NCI-H748 (cell line): Measurements from ENCODE around the gene EIF5A2.
"Not testable (repeated sequence)": the region's sequence is repeated elsewhere in the genome, so short reads cannot be mapped to it uniquely, and the experiment has no call there.

Experiments
- DNase-seq: peaks from one replicate; lab custom pipeline; 2025; ENCODE audit not compliant: unreplicated experiment; lab: John Stamatoyannopoulos, UW

EIF5A2 gene

DNA sequence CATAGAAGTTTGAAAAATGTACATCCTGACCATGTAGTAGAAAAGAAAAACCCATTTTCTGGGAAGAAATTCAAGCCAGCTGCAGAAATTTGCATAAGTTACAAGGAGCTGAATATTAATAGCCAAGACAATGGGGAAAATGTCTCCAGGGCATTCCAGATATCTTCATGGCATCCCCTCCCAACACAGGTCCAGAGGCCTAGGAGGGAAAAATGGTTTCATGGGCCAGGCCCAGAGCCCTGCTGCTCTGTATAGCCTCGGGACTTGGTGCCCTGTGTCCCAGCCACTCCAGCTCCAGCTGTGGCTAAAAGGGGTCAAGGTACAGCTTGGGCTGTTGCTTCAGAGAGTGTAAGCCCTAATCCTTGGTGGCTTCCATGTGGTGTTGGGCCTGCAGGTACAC is 11.2 kb downstream of the EIF5A2 start:
- DNase-seq = not testable (repeated sequence)

DNA sequence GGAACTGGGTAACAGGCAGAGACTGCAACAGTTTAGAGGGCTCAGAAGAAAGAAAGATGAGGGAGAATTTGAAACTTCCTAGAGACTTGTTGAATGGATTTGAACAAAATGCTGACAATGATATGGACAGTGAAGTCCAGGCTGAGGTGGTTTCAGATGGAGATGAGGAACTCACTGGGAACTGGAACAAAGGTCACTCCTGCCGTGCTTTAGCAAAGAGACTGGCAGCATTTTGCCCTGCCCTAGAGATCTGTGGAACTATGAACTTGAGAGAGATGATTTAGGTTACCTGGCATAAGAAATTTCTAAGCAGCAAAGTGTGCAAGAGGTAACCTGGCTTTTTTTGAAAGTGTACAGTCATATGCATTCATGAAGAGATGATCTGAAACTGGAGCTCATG is 11.7 kb downstream of the EIF5A2 start:
- DNase-seq = no peak

DNA sequence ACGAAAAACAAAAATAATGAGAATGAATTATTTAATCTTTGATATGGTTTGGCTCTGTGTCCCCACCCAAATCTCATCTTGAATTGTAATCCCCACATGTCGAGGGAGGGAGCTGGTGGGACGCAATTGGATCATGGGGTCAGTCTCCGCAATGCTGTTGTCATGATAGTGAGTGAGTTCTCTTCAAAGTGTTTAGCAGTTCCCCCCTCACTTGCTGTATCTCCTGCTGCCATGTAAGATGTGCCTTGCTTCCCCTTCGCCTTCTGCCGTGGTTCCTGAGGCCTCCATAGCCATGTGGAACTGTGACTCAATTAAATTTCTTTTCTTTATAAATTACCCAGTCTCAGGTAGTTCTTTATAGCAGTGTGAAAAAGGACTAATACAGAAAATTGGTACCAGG is 12.1 kb downstream of the EIF5A2 start:
- DNase-seq = not testable (repeated sequence)

DNA sequence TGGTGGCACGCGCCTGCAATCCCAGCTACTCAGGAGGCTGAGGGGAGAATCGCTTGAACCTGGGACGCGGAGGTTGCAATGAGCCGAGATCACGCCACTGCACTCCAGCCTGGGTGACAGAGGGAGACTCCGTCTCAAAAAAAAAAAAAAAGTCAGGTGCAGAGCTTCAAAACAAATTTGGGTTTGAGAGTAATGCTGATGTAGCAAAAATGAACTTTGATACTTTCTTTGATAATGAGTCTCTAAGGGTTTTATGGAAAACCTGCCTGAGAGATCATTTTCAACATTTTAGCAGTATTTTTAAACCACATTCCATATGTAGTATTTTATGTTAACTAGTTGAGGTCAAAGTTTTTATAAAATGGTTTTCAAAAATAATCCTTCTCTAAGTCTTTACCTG is 14.5 kb downstream of the EIF5A2 start:
- DNase-seq = no peak

DNA sequence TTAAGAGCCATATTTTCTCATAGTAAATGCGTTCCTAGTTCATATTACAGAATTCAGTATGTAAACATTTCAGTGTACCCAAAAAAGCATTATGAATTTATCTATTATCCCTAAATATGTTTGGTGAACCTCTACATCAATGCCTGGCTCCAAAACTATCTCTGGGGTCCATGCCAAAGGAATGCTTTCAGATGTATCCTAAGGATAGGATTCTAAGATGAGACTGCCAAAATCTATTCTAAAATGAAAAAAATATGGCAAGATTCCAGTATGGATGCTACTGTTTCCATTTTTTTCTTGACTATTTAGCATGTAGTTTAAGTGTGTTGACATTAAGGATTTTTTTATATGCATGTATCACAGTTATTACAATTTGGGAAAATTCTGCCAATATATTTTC is 18.8 kb downstream of the EIF5A2 start:
- no peak for DNase-seq

DNA sequence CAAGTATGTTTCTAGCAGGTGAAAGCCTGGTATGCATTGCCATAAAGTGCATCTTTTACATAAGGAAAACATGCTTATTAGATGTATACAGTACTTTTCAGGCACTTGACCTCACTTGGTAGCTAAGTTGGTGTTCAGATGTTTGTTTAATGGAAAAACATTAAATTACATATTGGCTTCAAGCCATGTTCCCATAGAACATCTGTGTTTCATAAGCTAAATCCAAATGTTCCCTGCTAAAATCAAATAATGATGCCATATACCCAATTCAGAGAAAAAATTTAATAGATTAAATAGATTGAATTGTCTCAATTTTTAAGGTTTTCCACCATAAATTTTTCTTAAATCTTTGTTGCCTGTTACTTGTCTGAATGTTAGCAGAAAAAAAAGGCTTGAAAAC is 19.3 kb downstream of the EIF5A2 start:
- peak; percentile 0 for DNase-seq

DNA sequence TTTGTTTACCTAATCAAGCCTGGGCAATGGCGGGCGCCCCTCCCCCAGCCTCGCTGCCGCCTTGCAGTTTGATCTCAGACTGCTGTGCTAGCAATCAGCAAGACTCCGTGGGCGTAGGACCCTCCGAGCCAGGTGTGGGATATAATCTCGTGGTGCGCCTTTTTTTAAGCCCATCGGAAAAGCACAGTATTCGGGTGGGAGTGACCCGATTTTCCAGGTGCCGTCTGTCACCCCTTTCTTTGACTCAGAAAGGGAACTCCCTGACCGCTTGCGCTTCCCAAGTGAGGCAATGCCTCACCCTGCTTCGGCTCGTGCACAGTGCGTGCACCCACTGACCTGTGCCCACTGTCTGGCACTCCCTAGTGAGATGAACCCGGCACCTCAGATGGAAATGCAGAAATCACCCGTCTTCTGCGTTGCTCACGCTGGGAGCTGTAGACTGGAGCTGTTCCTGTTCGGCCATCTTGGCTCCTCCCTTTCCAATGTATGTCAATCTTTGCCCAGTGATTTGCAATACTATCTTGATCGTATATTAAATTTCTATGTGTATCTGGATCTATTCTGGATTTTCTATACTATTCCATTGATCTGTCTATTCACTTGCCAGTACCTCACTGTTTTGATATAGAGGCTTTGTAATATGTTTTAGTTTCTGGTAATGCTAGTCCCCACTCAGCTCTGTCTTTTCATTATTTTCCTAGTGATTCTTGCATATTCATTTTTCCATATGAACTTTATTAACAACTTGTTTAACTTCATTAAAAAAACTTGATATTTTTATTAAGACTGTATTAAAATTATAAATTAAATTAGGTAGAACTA is 24.1 kb downstream of the EIF5A2 start:
- DNase-seq = peak; percentile 7

DNA sequence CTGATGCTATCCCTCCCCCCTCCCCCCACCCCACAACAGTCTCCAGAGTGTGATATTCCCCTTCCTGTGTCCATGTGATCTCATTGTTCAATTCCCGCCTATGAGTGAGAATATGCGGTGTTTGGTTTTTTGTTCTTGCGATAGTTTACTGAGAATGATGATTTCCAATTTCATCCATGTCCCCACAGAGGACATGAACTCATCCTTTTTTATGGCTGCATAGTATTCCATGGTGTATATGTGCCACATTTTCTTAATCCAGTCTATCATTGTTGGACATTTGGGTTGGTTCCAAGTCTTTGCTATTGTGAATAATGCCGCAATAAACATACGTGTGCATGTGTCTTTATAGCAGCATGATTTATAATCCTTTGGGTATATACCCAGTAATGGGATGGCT is 29.7 kb downstream of the EIF5A2 start:
- not testable (repeated sequence) for DNase-seq

DNA sequence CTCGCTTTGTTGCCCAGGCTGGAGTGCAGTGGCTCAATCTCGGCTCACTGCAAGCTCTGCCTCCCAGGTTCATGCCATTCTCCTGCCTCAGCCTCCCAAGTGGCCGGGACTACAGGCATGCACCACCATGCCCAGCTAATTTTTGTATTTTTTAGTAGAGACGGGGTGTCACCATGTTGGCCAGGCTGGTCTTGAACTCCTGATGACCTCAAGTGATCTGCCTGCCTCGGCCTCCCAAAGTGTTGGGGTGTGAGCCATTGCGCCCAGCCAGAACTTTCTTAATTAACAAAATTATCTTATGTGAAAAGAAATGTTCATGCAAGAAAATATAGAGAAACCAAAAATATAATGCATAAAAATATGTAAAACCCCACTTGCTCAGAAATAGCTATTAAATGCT is 31.1 kb downstream of the EIF5A2 start:
- DNase-seq = not testable (repeated sequence)

DNA sequence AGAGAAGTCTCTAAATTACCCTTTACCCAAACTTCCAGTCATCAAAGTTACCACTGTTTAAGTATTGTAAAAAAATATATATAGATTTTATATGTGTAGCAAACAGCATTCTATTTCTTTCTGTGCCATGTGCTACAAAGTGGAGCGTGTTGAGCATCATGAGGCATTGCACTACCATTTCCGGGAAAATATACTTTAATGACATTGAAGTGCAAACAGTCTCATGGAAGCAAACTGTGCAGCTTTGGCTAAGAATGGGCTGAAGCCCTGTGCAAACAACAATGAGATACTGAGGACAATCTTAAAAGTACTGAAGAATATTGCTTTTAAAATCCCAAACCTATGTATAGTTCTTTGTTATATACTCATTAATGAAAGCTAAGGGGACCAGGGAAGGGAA is 31.9 kb downstream of the EIF5A2 start:
- DNase-seq = no peak

DNA sequence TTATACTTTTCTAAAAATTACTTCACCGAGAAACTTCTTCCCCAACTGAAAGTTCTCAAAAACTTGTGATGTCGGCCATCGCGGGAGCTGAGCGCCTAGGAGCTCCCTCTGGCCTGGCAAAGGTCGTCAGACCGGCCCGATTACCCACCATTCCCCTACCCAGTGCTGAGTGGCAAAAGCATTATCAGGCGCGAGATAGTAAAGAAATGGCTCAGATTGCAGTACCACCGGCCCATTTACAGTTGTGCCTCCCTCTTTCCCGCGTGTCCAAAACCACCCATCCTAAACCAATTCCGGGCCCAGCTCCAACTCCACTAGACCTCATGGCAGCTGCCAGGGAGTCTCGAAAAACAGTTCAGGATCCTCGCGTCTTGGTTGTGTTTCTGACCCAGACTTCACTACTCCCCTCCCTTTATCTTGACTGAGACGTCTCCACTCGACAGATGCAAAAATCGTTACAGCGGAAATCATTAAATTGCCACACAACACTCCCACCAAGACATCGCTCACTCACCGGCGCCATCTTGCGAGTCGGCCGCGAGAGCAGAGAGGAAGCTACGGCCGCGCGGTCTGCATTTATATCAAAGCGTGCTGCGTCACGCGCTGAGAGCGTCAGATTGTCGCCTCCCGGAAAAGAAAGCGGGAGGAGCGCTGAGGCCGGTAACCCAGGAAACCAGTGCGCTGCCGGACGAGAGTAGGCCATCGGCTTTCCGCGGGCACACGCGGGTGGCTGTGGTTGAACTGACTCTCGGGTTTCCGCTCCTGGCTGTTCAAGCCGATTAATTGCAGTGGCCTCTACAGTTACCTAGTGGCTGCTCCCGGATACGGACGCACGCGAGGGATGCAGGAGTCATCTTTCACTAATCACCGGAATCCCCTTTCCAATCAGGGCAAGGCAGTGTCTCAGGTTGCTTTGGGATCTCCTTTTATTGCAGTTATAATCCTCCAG is 38.5 kb downstream of the EIF5A2 start, which contains the start of gene RPL22L1:
TSS of gene RPL22L1 (minus strand) at position 551 of the 949 bp plus-strand sequence. CDS start at position 523, 28 bp downstream.
- no peak for DNase-seq

DNA sequence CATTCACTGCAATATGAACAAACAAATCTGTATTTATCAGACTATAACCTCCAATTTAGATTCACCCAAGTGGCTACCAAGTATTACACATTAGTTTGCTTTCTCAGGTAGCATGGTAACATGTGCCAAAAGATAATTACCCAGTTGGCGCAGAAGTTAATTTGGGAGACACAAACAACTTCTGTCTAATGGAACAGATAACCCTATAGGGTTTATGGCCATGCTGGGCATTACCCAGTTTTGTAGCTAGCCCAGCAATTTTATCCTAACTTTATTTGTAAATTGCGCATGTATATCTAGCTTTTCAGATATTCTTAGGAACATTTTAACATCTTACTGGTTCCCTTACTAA is 39.2 kb downstream of the EIF5A2 start:
- DNase-seq = no peak

DNA sequence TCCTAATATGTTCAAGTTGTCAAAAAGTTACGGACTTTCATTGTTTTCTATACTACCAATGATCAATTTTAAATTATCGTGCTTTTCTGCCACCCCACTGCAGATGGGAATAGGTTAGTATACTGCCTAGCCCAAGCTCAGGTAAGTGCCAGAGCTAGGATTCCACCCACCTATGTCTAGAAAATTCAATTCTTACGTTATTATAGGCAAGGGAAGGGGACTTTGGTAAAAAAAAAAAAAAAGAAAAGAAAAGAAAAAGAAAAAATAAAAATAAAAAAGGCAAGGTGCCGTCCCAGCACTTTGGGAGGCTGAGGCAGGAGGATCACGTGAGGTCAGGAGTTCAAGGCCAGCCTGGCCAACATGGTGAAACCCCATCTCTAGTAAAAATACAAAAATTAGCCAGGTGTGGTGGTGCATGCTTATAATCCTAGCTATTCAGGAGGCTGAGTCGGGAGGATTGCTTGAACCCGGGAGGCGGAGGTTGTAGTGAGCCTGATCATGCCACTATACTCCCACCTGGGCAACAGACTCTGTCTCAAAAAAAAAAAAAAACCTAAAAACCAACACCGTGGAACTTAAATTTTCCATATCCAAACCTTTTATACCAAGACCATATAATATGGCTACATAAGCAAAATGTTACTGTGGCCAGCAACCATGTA is 39.7 kb downstream of the EIF5A2 start:
- no peak for DNase-seq

DNA sequence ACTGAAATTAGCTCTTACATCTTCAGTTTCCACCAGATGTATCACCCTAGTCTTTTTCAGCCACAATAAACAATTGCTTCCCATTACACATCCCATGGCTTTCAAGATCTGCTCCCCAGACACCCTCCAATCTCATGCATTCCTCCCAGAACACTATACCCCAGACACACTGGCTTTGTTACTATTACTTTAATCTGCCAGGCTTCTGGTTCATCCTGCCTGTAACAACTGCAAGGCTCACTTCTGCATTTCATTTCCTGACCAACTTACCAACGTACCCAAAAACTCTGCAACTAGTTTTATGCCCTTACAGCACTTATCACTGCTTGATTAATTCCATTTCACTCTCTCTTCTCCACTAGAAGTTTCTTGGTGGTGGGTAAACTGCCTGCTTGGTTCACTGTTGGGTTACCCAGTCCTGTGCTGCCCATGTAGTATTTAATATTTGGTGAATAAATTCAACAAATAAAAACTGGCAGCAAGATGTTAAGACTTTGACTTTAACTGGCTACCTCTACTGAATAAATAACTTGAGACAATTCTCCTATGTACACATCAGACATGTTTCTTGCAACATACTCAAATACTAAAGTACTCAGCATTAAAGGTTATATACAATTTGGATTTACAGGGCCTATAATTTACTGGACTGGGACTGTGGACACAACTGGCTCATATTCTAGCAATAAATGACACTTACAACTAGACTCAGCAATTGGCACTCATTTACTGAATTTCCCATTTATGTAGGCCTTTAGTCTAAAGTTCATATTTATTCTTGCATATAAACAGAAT is 41.1 kb downstream of the EIF5A2 start:
- DNase-seq = no peak

DNA sequence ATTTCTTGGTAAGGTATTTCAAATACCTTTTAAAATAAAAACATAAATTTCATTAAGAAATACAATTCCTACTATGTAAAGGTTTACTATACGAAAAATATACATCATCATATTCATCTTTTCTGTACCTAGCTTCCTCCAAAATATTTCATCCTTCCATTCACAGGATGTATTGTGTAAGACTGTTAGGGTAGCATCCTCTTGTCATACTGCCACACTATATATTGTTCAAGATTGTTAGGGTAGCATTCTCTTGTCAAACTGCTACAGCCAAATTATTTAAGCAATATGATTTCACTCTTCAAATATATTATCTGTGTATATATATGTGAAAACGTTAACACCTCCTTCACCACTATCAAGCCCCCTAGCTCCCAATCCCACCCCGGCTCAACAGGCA is 41.9 kb downstream of the EIF5A2 start:
- DNase-seq = no peak

DNA sequence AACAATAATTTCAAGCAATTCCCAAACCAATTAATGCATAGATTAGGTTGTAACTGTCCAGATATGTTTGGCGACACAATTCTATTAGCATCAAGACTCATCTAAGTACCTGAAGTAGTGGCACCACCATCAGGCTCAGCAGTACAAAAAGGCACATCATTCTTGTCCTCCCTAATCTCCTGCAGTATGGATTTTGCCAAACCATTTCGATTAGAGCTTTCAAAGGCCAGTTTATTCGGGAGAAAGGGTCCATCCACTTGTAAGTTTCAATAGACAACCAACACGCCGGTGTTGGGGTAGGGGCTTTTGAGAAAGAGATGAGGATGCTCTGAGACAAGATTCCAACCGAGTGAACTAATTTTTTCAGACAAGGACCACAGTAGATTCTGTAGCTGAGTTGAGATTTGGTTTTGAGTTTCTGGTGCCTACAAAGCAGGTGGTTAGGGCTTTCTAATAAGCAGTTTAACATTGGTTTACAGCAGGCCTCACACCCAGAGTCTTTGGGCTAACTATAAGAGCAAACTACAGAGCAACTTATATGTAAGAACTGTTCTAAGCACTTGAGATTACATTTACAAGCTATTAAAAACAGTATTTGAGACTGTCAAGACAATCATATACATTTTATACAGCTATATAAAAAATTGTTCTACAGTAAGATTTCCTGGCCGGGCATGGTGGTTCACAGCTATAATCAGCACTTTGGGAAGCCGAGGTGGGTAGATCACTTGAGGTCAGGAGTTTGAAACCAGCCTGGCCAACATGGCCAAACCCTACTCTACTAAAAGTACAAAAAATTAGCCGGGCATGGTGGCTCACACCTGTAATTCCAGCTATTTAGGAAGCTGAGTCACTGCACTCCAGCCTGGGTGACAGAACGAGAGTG is 43.0 kb downstream of the EIF5A2 start:
- DNase-seq = no peak

DNA sequence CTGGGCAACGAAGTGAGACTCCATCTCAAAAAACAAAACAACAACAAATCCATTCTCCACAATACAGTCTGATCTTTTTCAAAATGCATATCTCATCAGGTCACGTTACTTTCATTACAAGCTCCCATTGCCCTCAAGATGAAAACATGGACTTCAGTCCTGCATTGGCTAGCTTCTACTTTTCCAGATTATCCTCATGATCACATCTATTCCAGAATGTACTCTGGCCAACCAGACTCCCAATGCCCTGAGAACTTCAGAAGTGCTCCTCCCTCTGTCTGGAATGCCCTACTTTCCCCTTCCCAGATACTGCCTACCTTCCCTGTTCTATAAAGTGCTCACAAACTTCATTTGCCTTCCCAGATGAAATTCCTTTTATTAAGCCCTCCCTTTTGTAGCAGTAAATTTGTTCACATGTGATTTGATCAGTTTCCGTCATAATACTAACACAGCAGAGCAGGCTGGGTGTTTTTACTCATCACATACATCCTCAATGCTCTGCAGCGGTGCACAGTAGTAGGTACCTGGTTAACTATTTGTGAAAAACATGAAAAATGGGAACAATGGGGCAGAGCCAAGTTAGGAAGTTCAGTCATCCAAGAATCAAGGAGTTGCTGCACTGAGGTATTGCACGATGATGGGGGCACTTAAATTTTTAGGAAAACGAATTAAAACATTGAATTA is 43.8 kb downstream of the EIF5A2 start:
- no peak for DNase-seq

DNA sequence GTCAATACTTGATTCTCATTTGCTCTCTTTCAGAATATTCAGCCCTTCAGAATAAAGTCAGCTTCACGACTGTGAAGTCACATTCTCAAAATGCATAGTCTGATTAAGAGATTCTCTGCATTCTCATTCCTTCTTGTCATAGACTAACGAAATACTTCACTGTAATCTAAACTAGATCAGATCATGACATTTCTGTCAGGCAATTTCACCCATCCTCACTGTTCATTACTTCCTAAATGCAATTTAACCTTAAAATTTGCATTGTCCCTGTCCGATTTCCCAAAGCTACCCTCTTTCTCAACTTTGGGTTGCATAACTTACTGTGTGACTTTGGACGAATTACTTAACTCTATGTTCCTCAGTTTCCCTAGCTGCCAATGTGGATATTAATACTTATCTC is 44.6 kb downstream of the EIF5A2 start:
- no peak for DNase-seq
